ENCODE data around the gene ABCA12. TPM values are rescaled to one million over a fixed set of nuclear protein-coding genes. Genes with fewer than 3 reads are reported as not detected.

The ABCA12 gene
- total and polyA plus RNA-seq, 2 donors (not counting 1 experiment from before 2014, with no cell fraction given): under 0.01 to 0.01 TPM

GRCh38 chr2:215110918-215111317, 27.5 kb downstream of the ABCA12 start:
- no peak overlapping the region for H2AFZ ChIP-seq (ENCODE audit: low read length)
- no peaks in the 10 kb centered on the region for H3K4me1 ChIP-seq (ENCODE audit: control insufficient read depth, extremely low read depth, insufficient read depth, low read length)
- no peaks in the 10 kb centered on the region for H4K20me1 ChIP-seq (ENCODE audit: control insufficient read depth, extremely low read depth, insufficient read depth, low read length)
- no peak overlapping the region for H3K27ac ChIP-seq (ENCODE audit: insufficient read depth, low read length)
- H3K36me3 ChIP-seq (ENCODE audit: control insufficient read depth, insufficient read depth, low read length): no peaks in the 10 kb centered on the region
- H3K79me2 ChIP-seq (ENCODE audit: control insufficient read depth, insufficient read depth, low read length): no peaks in the 10 kb centered on the region
- no peaks in the 10 kb centered on the region for H3K27me3 ChIP-seq (ENCODE audit: control insufficient read depth, insufficient read depth, low read length)
- no peaks in the 10 kb centered on the region for H3K9me3 ChIP-seq (ENCODE audit: control insufficient read depth, insufficient read depth, low read depth, low read length)
- TF ChIP-seq CTCF (conservative IDR thresholded peaks at IDR 0.05 in 1 of 2, IDR thresholded peaks at IDR 0.05 in 1 of 2; ENCODE audit: low read depth in 1 of 2, low read length in 2 of 2): no peak
- TF ChIP-seq EZH2 (IDR thresholded peaks at IDR 0.05; ENCODE audit: low read length, missing control alignments): no peak
- no peak overlapping the region for H3K4me3 ChIP-seq (replicated peaks in 1 of 4; ENCODE audit: control extremely low read depth in 1 of 4, insufficient read depth in 1 of 4, low read depth in 3 of 4, low read length in 4 of 4)
- DNase-seq (ENCODE audit: low read depth in 2 of 2): no peak
- no peak overlapping the region for H3K4me2 ChIP-seq (ENCODE audit: extremely low read depth, insufficient read depth, low read length)
- H3K9ac ChIP-seq (ENCODE audit: insufficient read depth, low read length): no peak overlapping the region

- TF ChIP-seq EZH2 (IDR thresholded peaks at IDR 0.05; ENCODE audit: low read length, missing control alignments) (no peak), CTCF (conservative IDR thresholded peaks at IDR 0.05 in 1 of 2, IDR thresholded peaks at IDR 0.05 in 1 of 2; ENCODE audit: low read depth in 1 of 2, low read length in 2 of 2) (no peak)
- no peaks in the 10 kb centered on the region for H4K20me1 ChIP-seq (ENCODE audit: control insufficient read depth, extremely low read depth, insufficient read depth, low read length)
- no peak overlapping the region for H3K4me2 ChIP-seq (ENCODE audit: extremely low read depth, insufficient read depth, low read length)
- no peak overlapping the region for H3K4me3 ChIP-seq (replicated peaks in 1 of 4; ENCODE audit: control extremely low read depth in 1 of 4, insufficient read depth in 1 of 4, low read depth in 3 of 4, low read length in 4 of 4)
- no peaks in the 10 kb centered on the region for H3K27me3 ChIP-seq (ENCODE audit: control insufficient read depth, insufficient read depth, low read length)
- no peaks in the 10 kb centered on the region for H3K79me2 ChIP-seq (ENCODE audit: control insufficient read depth, insufficient read depth, low read length)
- no peak for DNase-seq (ENCODE audit: low read depth in 2 of 2)
- no peak overlapping the region for H2AFZ ChIP-seq (ENCODE audit: low read length)
- no peak overlapping the region for H3K9ac ChIP-seq (ENCODE audit: insufficient read depth, low read length)
- no peak overlapping the region for H3K27ac ChIP-seq (ENCODE audit: insufficient read depth, low read length)
- no peaks in the 10 kb centered on the region for H3K4me1 ChIP-seq (ENCODE audit: control insufficient read depth, extremely low read depth, insufficient read depth, low read length)
- no peaks in the 10 kb centered on the region for H3K36me3 ChIP-seq (ENCODE audit: control insufficient read depth, insufficient read depth, low read length)
- H3K9me3 ChIP-seq (ENCODE audit: control insufficient read depth, insufficient read depth, low read depth, low read length): no peaks in the 10 kb centered on the region
Observed at GRCh38 chr2:215107216-215108056, 31.0 kb downstream of the ABCA12 start.

GRCh38 chr2:215105607-215106354, 32.6 kb downstream of the ABCA12 start:
- no peak overlapping the region for H3K4me3 ChIP-seq (replicated peaks in 1 of 4; ENCODE audit: control extremely low read depth in 1 of 4, insufficient read depth in 1 of 4, low read depth in 3 of 4, low read length in 4 of 4)
- H3K4me2 ChIP-seq (ENCODE audit: extremely low read depth, insufficient read depth, low read length): no peak overlapping the region
- no peak overlapping the region for H3K27ac ChIP-seq (ENCODE audit: insufficient read depth, low read length)
- no peak overlapping the region for H3K9ac ChIP-seq (ENCODE audit: insufficient read depth, low read length)
- TF ChIP-seq EZH2 (IDR thresholded peaks at IDR 0.05; ENCODE audit: low read length, missing control alignments): no peak
- TF ChIP-seq CTCF (conservative IDR thresholded peaks at IDR 0.05 in 1 of 2, IDR thresholded peaks at IDR 0.05 in 1 of 2; ENCODE audit: low read depth in 1 of 2, low read length in 2 of 2): no peak
- H3K4me1 ChIP-seq (ENCODE audit: control insufficient read depth, extremely low read depth, insufficient read depth, low read length): no peaks in the 10 kb centered on the region
- H3K9me3 ChIP-seq (ENCODE audit: control insufficient read depth, insufficient read depth, low read depth, low read length): no peaks in the 10 kb centered on the region
- H3K27me3 ChIP-seq (ENCODE audit: control insufficient read depth, insufficient read depth, low read length): no peaks in the 10 kb centered on the region
- no peaks in the 10 kb centered on the region for H4K20me1 ChIP-seq (ENCODE audit: control insufficient read depth, extremely low read depth, insufficient read depth, low read length)
- no peaks in the 10 kb centered on the region for H3K36me3 ChIP-seq (ENCODE audit: control insufficient read depth, insufficient read depth, low read length)
- H3K79me2 ChIP-seq (ENCODE audit: control insufficient read depth, insufficient read depth, low read length): no peaks in the 10 kb centered on the region
- H2AFZ ChIP-seq (ENCODE audit: low read length): no peak overlapping the region
- DNase-seq (ENCODE audit: low read depth in 2 of 2): peak; percentile 1 to 33
